ENCODE measurements around the gene GABRD.

DNA sequence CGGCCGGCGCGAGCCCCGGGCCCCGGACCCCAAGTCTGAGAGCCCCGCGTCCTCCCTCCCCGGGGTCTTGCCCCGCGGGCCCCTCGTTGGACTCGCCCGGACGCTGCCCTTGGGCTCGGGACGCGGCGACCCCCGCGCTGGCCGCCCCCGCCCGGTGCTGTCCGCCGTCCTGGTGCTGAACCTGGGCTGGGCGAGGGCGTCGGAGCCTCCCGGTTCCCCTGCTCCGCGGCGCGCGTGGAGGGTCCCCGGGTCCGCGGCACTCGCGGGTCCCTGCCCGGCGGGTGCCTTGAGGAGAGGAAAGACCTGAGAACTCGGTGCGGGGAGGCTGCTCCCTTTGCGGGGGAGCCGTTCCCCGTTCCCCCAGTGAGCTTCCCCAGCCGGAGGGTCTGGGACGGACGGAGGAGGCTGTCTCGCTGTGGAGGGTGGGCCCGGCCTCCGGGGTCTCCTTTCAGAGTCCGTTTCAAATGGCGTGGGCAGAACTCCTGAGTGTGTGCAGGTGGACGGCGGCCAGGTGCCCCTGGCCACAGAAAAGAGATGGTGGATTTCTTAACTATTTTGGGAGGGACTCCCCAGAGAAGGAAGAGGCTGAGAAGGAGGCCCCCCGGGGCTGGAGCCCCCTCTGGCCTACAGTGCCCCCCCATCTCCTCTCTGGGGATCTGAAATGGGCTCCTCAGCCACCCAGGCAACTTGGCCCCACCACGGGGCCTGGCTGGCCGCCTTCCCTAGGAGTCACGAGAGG lies 595 bp downstream of the GABRD start:
- TF ChIP-seq, protein P1, sequence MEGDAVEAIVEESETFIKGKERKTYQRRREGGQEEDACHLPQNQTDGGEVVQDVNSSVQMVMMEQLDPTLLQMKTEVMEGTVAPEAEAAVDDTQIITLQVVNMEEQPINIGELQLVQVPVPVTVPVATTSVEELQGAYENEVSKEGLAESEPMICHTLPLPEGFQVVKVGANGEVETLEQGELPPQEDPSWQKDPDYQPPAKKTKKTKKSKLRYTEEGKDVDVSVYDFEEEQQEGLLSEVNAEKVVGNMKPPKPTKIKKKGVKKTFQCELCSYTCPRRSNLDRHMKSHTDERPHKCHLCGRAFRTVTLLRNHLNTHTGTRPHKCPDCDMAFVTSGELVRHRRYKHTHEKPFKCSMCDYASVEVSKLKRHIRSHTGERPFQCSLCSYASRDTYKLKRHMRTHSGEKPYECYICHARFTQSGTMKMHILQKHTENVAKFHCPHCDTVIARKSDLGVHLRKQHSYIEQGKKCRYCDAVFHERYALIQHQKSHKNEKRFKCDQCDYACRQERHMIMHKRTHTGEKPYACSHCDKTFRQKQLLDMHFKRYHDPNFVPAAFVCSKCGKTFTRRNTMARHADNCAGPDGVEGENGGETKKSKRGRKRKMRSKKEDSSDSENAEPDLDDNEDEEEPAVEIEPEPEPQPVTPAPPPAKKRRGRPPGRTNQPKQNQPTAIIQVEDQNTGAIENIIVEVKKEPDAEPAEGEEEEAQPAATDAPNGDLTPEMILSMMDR (IDR thresholded peaks at IDR 0.05), result no peak
- TF ChIP-seq POLR2A (IDR thresholded peaks at IDR 0.05), result no peak

All from adrenal gland (tissue), 5 donors.